Measurements from ENCODE around the gene SOSTDC1.
"Not testable (repeated sequence)": the region's sequence is repeated elsewhere in the genome, so short reads cannot be mapped to it uniquely, and the experiment has no call there.

SOSTDC1 gene, protein sequence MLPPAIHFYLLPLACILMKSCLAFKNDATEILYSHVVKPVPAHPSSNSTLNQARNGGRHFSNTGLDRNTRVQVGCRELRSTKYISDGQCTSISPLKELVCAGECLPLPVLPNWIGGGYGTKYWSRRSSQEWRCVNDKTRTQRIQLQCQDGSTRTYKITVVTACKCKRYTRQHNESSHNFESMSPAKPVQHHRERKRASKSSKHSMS

DNA sequence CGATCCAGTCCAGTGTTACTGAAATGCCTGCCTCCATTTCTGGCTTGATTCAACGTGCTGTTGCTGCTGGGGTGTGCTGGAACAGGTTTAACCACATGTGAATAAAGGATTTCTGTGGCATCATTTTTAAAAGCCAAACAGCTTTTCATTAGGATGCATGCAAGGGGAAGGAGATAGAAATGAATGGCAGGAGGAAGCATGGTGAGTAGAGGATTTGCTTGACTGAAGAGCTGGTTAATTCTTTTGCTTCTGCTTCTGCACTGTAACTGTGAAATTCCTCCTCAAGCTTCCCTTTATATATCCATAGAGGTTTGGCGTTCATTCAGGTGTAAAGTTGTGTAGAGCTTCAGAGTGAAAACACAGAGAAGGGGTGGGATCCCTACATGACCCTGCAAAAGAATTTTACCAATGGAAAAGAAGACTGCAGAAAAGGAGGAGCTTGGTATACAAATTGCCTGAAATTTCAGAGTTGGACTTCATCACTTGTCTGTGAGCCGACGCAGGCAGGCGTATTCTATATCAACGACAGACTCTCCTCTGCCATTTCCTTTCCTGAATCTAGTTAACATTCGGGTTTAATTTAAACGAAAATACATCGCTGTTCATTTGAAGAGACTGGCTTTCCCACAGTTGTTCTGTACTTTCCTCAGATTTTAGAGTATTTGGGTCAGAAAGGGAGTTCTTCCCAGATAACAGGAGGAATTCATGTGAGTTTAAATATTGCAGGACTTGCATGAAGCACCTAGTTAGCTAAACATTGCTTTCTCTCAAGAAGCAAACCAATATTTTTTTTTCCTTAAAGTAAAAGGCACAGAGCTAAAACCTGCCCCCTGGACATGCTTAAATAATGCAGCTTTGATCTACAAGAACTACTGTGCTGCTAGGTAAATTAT lies at the start of gene SOSTDC1:
Gene SOSTDC1 (minus strand): TSS at position 270 of the 893 bp plus-strand sequence. CDS start 70 bp downstream, at position 200.
- DNase-seq (ENCODE audit: low read depth), result no peak

DNA sequence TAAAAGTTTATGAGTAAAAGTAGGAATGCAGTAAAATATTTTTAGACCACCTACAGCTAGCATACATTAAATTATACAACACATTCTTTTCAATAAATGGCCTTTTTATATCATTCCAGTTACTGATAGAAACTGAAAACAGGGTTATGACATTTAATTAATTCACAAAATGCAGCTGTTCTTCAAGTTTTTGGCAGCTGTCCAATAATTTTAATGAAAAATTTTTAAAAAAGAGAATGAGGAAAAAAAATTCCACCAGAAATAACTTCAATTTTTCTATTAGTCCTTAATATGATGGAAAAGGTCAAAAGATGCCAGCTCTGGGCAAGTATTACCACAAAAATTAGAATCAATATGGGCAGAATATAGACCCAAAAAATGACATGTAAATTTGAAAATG lies 49.2 kb upstream of the SOSTDC1 start:
- no peak for DNase-seq (ENCODE audit: low read depth)

DNA sequence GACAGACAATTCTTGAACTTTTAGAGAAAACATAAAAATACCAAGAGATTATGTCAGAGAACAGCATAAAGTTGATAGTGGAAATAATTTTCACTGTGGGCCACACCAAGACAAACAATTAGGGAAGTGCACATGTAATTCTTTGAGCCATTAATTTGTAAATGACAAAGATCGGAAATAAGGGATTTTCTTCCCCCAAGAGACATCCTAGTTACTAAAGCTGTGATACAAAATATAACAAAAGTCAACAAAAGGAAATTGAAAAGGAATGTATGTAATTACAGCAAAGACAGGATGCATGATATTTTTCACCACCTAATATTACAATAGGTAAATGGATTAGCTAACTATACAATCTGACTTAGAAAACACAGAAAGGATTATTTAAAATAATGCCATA lies 48.7 kb upstream of the SOSTDC1 start:
- no peak for DNase-seq (ENCODE audit: low read depth)

DNA sequence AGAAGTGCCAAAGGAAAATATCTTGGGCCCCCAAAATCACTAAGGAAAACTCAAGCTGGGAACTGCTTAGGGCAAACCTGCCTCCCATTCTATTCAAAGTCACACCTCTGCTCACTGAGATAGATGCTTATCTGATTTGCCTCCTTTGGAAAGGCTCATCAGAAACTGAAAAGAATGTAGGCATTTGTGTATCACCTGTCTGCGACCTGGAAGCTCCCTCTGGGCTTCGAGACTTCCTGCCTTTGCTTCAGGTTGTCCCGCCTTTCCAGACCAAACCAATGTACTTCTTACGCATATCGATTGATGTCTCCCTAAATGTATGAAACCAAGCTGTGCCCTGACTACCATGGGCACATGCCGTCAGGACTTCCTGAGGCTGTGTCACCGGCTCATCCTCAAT lies 46.6 kb upstream of the SOSTDC1 start:
- no peak for DNase-seq (ENCODE audit: low read depth)

GRCh38 chr7:16511314-16511713 lies 45.8 kb upstream of the SOSTDC1 start:
- DNase-seq (ENCODE audit: low read depth), result no peak

- no peak for DNase-seq (ENCODE audit: low read depth)
These were observed 44.3 kb upstream of the SOSTDC1 start for GRCh38 chr7:16509829-16510228.

- not testable (repeated sequence) for DNase-seq (ENCODE audit: low read depth)
These were observed 40.9 kb upstream of the SOSTDC1 start for GRCh38 chr7:16506422-16506821.

GRCh38 chr7:16504019-16504418 lies 38.5 kb upstream of the SOSTDC1 start:
- no peak for DNase-seq (ENCODE audit: low read depth)

- no peak for DNase-seq (ENCODE audit: low read depth)
These were observed 36.8 kb upstream of the SOSTDC1 start for GRCh38 chr7:16502303-16502702.

GRCh38 chr7:16498122-16498521 lies 32.6 kb upstream of the SOSTDC1 start:
- DNase-seq (ENCODE audit: low read depth), result no peak

DNA sequence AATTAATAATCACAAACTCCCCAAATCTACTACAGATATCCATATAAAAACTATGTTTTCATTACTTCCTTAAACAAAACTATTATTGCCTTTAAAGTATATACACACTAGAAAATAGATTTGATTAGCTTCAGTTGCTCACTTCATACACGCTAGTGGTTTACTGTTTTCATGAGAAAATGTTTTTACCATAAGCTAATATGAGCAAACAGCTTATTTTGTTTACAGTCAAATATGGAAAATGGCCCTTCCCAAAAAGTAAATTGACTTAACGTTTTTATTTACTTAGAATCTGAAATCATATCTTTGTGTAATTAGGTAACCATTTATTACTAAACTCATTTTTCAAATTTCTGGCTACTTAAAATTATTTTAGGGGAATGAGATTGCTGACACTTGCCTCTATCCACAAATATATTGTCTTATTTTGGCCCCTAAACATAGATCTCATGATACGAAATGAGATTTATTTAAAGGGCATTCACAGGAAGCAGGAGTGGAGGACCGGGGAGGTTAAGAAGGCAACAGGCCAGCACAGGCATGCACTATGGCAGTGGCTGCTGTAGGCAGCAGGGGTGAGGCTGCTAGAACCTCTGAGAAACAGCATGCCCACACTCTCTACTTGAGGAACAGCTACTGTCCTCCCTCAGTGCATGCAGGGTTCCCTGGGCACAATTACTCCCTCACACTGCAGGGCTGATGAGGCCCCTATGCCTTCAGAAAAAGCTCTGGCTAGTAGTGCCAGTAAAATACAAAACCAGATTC lies 29.6 kb upstream of the SOSTDC1 start:
- DNase-seq (ENCODE audit: low read depth), result no peak

DNA sequence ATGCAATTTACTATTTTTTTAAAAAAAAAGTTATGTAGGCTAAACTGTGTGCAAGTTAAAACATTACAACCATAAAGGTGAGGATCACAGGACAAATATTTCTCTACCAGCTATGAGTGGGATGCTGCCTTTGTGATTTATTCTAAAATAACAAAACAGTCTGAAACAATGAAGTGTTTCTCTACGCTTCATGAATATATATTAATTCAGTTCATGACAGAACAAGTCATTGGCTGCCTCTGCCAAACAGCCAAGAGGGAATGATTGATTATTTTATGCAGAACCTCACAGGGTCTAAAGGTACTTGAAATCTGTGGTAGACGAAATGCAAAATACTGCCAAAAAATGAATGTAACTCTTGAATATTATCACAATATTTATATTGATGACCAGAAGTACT lies 29.0 kb upstream of the SOSTDC1 start:
- DNase-seq (ENCODE audit: low read depth), result no peak

DNA sequence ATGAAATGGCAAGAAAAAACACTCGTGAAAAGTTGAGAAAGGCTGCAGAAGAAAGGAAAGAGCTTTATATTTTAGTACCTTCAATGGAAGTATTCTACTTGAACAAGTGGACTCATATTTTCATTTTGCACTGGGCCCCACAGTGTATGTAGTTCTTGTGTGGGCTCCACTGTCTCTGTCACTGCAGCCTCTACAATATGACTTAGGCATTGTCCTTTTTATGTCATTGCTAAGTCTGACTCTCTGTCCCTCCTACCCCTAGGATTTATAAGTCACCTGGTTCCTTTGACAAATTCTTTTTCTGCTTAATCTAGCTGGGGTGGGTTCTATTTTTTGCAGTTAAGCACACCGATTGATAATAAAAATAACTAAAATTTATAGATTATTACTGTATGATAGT lies 27.7 kb upstream of the SOSTDC1 start:
- no peak for DNase-seq (ENCODE audit: low read depth)

DNA sequence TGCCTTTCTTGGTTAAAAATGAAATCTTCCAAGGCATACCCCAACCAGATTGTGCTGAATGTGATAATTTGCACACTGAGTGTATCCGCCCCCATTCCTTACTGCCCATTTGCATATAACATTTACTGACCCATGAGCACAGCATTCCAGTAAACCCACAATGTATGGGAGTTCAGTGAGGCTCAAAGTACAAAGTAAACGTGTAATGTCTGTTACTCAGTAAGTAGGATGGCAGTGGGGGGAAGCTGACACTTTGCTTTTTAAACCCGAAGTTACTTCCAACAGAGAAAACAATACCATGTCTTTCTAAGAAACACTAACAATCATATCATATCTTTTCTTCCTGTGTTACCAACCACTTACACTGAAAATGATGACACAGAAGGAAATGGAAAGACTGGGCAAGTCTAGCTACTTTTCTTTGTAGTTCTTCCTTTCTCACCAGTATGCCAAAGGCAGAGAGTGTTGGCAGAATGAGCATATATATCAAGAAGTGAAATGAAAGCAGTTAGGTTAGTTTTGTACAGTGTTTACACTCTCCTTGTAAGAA lies 27.1 kb upstream of the SOSTDC1 start:
- no peak for DNase-seq (ENCODE audit: low read depth)

DNA sequence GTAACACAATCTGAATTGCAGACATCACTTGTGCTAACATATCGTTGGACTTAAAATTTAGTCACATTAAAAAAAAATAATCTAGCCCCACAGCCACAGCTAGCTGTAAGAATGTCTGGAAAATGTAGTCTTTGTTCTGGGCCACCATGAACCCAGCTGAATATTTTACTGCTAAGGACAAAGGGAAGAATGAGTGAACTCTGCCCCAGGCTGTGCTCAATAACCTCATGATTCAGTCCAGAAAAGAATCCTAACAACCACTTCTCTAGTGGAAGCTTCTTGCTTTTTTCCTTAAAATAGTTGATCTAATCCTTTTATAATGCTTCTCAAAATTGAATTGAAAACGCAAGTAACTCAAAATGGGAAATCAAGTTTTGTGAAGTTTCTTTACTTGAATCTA lies 25.6 kb upstream of the SOSTDC1 start:
- no peak for DNase-seq (ENCODE audit: low read depth)

- DNase-seq (ENCODE audit: low read depth), result no peak
These were observed 19.1 kb upstream of the SOSTDC1 start for GRCh38 chr7:16484453-16485158.

GRCh38 chr7:16479591-16479990 lies 14.1 kb upstream of the SOSTDC1 start:
- DNase-seq (ENCODE audit: low read depth), result no peak

DNA sequence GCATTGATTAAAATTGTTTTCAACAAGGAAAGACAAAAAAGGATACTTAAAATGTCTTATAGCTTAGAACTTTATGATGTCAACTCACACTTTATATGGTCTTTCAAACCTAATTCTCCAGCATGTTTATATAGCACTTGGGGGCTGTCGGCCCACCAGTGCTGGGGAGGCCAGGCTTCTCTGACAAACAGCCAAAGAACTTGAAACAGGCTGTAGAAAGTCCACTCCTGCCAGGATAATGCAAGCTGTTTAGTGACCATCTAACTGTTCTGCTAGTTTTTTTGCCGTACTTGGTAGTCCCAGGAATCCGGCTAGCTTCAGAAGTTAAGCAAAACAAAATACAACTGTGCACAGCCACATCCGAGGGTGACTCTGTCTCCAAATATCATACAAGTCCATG lies 13.6 kb upstream of the SOSTDC1 start:
- no peak for DNase-seq (ENCODE audit: low read depth)

DNA sequence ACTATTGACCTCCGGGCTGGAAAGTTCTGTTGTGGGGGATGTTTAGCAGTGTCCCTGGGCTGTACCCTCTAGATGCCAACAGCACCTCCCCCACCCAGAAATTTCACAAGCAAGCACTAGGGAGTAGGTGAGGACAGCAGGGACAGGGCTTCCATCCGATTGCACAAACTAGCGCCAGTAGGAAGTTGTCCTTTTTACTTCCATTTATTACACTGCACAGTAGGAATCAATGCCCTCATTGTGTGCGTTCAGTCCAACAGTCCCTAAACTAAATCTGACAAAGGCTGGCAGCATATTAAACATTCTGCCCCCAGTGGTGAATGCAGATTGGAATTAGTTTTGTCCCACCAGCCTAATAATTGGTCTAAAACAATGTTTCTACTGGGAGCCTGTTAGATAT lies 6.4 kb upstream of the SOSTDC1 start:
- DNase-seq (ENCODE audit: low read depth), result no peak

DNA sequence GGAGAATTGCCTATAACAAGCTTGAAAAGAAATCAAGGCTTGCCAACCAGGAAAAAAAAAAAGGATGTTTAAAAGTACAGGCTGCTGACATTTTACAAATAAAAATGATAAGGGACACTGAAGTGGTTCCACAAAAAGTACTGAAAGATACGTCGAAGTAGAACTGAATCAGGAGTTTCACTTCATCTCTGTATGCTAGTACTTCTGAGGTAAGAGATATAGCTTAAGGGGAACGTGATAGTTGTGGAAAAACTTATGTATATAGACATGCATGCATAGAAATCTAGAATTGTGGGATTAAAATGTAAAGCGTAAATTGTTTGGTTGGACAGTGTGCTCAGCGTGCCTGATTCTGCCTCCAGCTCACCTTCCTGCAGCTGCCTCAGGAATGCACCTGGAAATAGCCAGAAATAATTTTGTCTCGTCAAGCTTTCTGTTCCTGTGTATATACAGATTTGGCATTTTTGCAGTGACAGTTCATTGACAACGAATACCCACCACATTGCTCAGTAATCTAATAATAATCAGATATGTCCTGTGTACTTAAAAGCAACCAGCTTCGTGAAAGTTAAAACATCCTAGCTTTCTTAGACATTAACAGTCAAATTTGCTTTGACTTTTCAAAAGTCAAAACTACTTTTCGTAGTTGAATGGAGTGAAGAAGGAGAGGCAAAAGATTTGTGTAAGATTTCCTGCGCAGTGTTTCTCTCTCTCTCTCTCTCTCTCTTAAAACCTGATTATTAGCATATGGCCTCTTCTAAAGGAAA lies 1.4 kb downstream of the SOSTDC1 start:
- no peak for DNase-seq (ENCODE audit: low read depth)

GRCh38 chr7:16463520-16463919 lies 2.0 kb downstream of the SOSTDC1 start:
- no peak for DNase-seq (ENCODE audit: low read depth)

Measured in fibroblast of gingiva (primary cell).